ENCODE measurements around the gene FRS2.

Gene FRS2

GRCh38 chr12:69431591-69432222 lies 38.5 kb upstream of the FRS2 start:
- Histone ChIP-seq H3K27ac (no peak overlapping the region), H3K4me3 (no peak overlapping the region), H3K9me3 (ENCODE audit: low read depth, low read length) (no peaks in the 10 kb centered on the region), H3K36me3 (ENCODE audit: insufficient read depth, low read length) (no peaks in the 10 kb centered on the region), H3K9ac (ENCODE audit: insufficient read length) (no peak overlapping the region)
- DNase-seq (ENCODE audit: low read depth, low spot score), result no peak
- no peak for TF ChIP-seq EZH2 (IDR thresholded peaks at IDR 0.05)
- no peak for TF ChIP-seq FOXP2 (optimal IDR thresholded peaks at IDR 0.05; ENCODE audit: control extremely low read depth, extremely low read length, insufficient read depth)
- TF ChIP-seq POLR2AphosphoS5 (IDR thresholded peaks at IDR 0.05; ENCODE audit: borderline replicate concordance, low read depth, low read length), result no peak

GRCh38 chr12:69433653-69434052 lies 36.5 kb upstream of the FRS2 start:
- Histone ChIP-seq H3K9me3 (ENCODE audit: low read depth, low read length) (no peaks in the 10 kb centered on the region), H3K36me3 (ENCODE audit: insufficient read depth, low read length) (no peaks in the 10 kb centered on the region), H3K27ac (no peak overlapping the region), H3K4me3 (no peak overlapping the region), H3K9ac (ENCODE audit: insufficient read length) (no peak overlapping the region)
- TF ChIP-seq POLR2AphosphoS5 (IDR thresholded peaks at IDR 0.05; ENCODE audit: borderline replicate concordance, low read depth, low read length), result no peak
- TF ChIP-seq EZH2 (IDR thresholded peaks at IDR 0.05), result no peak
- TF ChIP-seq FOXP2 (optimal IDR thresholded peaks at IDR 0.05; ENCODE audit: control extremely low read depth, extremely low read length, insufficient read depth), result no peak
- DNase-seq (ENCODE audit: low read depth, low spot score), result no peak

GRCh38 chr12:69435644-69436043 lies 34.5 kb upstream of the FRS2 start:
- DNase-seq (ENCODE audit: low read depth, low spot score), result no peak
- Histone ChIP-seq H3K4me3 (no peak overlapping the region), H3K27ac (no peak overlapping the region), H3K9me3 (ENCODE audit: low read depth, low read length) (no peaks in the 10 kb centered on the region), H3K36me3 (ENCODE audit: insufficient read depth, low read length) (no peaks in the 10 kb centered on the region), H3K9ac (ENCODE audit: insufficient read length) (no peak overlapping the region)
- TF ChIP-seq FOXP2 (optimal IDR thresholded peaks at IDR 0.05; ENCODE audit: control extremely low read depth, extremely low read length, insufficient read depth), result no peak
- TF ChIP-seq POLR2AphosphoS5 (IDR thresholded peaks at IDR 0.05; ENCODE audit: borderline replicate concordance, low read depth, low read length), result no peak
- no peak for TF ChIP-seq EZH2 (IDR thresholded peaks at IDR 0.05)

DNA sequence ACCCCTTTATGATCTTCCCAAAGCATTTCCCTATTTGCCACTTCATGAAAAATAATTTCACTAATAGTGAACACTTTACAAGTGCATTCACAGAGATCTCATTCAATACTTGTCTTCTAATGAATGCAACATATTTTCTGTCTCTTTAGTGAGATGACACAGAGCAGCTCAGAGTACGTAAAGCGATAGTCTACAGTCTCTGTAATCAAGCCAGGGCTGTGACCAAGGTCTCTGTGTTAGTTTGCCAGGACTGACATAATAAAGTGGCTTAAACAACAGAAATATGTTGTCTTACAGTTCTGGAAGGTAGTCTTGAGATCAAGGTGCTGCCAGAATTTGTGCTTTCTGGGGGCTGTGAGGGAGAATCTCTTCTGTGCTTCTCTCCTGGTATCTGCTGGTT lies 33.1 kb upstream of the FRS2 start:
- Histone ChIP-seq H3K9me3 (ENCODE audit: low read depth, low read length) (no peaks in the 10 kb centered on the region), H3K36me3 (ENCODE audit: insufficient read depth, low read length) (no peaks in the 10 kb centered on the region), H3K27ac (no peak overlapping the region), H3K9ac (ENCODE audit: insufficient read length) (no peak overlapping the region), H3K4me3 (no peak overlapping the region)
- no peak for DNase-seq (ENCODE audit: low read depth, low spot score)
- no peak for TF ChIP-seq FOXP2 (optimal IDR thresholded peaks at IDR 0.05; ENCODE audit: control extremely low read depth, extremely low read length, insufficient read depth)

GRCh38 chr12:69438539-69438938 lies 31.6 kb upstream of the FRS2 start:
- Histone ChIP-seq H3K9ac (ENCODE audit: insufficient read length) (no peak overlapping the region), H3K36me3 (ENCODE audit: insufficient read depth, low read length) (no peaks in the 10 kb centered on the region), H3K9me3 (ENCODE audit: low read depth, low read length) (no peaks in the 10 kb centered on the region), H3K4me3 (no peak overlapping the region), H3K27ac (no peak overlapping the region)
- DNase-seq (ENCODE audit: low read depth, low spot score), result no peak
- TF ChIP-seq FOXP2 (optimal IDR thresholded peaks at IDR 0.05; ENCODE audit: control extremely low read depth, extremely low read length, insufficient read depth) (no peak), POLR2AphosphoS5 (IDR thresholded peaks at IDR 0.05; ENCODE audit: borderline replicate concordance, low read depth, low read length) (no peak), EZH2 (IDR thresholded peaks at IDR 0.05) (no peak)

DNA sequence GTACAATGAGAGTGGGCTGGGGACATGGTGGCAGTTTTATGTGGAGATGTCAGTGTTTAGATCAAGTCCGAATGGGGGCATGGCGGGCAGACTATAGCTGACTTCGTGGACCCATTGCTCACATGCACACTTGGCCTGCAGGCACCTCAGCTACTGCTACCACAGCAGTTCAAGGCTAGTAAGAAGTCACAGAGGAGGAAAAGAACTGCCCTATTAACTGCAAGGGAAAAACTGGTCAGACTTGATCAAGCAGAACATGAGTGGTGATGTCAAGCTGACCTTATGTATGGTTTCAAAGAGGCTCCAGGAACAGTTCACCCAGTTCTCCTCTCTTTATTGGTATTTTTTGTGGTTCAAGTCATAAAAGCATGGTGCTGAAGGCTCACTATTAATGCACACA lies 30.2 kb upstream of the FRS2 start:
- TF ChIP-seq POLR2AphosphoS5 (IDR thresholded peaks at IDR 0.05; ENCODE audit: borderline replicate concordance, low read depth, low read length), result no peak
- no peak for TF ChIP-seq FOXP2 (optimal IDR thresholded peaks at IDR 0.05; ENCODE audit: control extremely low read depth, extremely low read length, insufficient read depth)
- no peak for TF ChIP-seq EZH2 (IDR thresholded peaks at IDR 0.05)
- no peaks in the 10 kb centered on the region for H3K9me3 ChIP-seq (ENCODE audit: low read depth, low read length)
- no peak overlapping the region for H3K9ac ChIP-seq (ENCODE audit: insufficient read length)
- H3K27ac ChIP-seq, result no peak overlapping the region
- no peaks in the 10 kb centered on the region for H3K36me3 ChIP-seq (ENCODE audit: insufficient read depth, low read length)
- no peak overlapping the region for H3K4me3 ChIP-seq
- no peak for DNase-seq (ENCODE audit: low read depth, low spot score)

DNA sequence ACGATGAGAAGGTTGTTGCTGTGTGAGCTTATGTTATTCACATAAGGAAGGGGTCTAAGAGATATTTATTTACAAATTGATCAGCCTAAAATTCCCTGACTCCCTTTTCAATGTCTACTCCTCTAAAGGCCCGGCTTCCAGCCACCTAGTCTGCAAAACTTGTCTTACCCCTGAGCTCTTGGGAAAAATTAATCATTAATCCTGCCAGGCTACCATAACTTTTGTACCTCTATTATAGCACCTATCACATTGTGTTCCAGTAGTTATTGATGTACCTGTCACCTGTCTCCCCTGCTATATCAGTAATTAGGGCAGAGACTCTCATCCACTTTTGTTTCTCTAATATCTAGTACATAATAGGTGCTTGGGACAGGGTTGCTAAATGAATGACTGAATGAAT lies 29.3 kb upstream of the FRS2 start:
- TF ChIP-seq FOXP2 (optimal IDR thresholded peaks at IDR 0.05; ENCODE audit: control extremely low read depth, extremely low read length, insufficient read depth) (no peak), EZH2 (IDR thresholded peaks at IDR 0.05) (no peak), POLR2AphosphoS5 (IDR thresholded peaks at IDR 0.05; ENCODE audit: borderline replicate concordance, low read depth, low read length) (no peak)
- no peak overlapping the region for H3K27ac ChIP-seq
- no peak overlapping the region for H3K4me3 ChIP-seq
- no peaks in the 10 kb centered on the region for H3K36me3 ChIP-seq (ENCODE audit: insufficient read depth, low read length)
- DNase-seq (ENCODE audit: low read depth, low spot score), result no peak
- no peaks in the 10 kb centered on the region for H3K9me3 ChIP-seq (ENCODE audit: low read depth, low read length)
- no peak overlapping the region for H3K9ac ChIP-seq (ENCODE audit: insufficient read length)

DNA sequence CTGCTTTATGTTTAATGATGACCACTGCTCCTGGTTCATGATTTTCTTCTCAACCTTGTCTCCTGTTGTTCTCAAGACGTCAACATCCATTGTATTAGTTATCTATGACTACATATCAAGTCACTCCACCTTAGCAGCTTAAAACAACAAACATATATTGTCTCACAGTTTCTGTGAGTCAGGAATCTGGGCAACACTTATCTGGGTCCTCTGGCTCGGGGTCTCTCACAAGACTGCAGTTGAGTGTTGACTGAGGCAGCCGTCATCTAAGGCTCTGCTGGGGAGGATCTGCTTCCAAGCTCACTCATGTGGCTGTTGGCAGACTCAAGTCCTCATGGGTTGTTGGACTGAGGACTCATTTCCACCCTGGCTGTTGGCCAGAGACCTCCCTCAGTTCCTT lies 27.3 kb upstream of the FRS2 start:
- Histone ChIP-seq H3K27ac (no peak overlapping the region), H3K9ac (ENCODE audit: insufficient read length) (no peak overlapping the region), H3K4me3 (no peak overlapping the region), H3K36me3 (ENCODE audit: insufficient read depth, low read length) (no peaks in the 10 kb centered on the region), H3K9me3 (ENCODE audit: low read depth, low read length) (no peaks in the 10 kb centered on the region)
- DNase-seq (ENCODE audit: low read depth, low spot score), result no peak
- TF ChIP-seq EZH2 (IDR thresholded peaks at IDR 0.05) (no peak), FOXP2 (optimal IDR thresholded peaks at IDR 0.05; ENCODE audit: control extremely low read depth, extremely low read length, insufficient read depth) (no peak), POLR2AphosphoS5 (IDR thresholded peaks at IDR 0.05; ENCODE audit: borderline replicate concordance, low read depth, low read length) (no peak)

- Histone ChIP-seq H3K27ac (no peak overlapping the region), H3K36me3 (ENCODE audit: insufficient read depth, low read length) (no peaks in the 10 kb centered on the region), H3K9me3 (ENCODE audit: low read depth, low read length) (no peaks in the 10 kb centered on the region), H3K4me3 (no peak overlapping the region), H3K9ac (ENCODE audit: insufficient read length) (no peak overlapping the region)
- TF ChIP-seq EZH2 (IDR thresholded peaks at IDR 0.05) (no peak), FOXP2 (optimal IDR thresholded peaks at IDR 0.05; ENCODE audit: control extremely low read depth, extremely low read length, insufficient read depth) (no peak), POLR2AphosphoS5 (IDR thresholded peaks at IDR 0.05; ENCODE audit: borderline replicate concordance, low read depth, low read length) (no peak)
- no peak for DNase-seq (ENCODE audit: low read depth, low spot score)
Measured at GRCh38 chr12:69443916-69444315, 26.3 kb upstream of the FRS2 start.
